T47D (cell line): ENCODE measurements around the gene EIF3J.

Source experiments
- DNase-seq, 2 experiments: peaks; one replicate each; pipeline versions ENCODE4 v3.0.0 to v3.0.0-alpha.2; 2011 to 2012; ENCODE audit warnings: low read depth in 1 of 2, low spot score in 1 of 2
- JUND ChIP-seq: IDR thresholded peaks from 2 replicates; pipeline ENCODE4 v1.6.1; 2012; ENCODE audit warnings: low read depth
- in situ Hi-C: cut with HindIII; loops from 2 replicates; pipeline ENCODE4 v1.10.0; 2016; ENCODE audit warnings: low sequenced_read_pairs, low pct_unique_long_range_greater_than_20kb

Gene EIF3J, protein sequence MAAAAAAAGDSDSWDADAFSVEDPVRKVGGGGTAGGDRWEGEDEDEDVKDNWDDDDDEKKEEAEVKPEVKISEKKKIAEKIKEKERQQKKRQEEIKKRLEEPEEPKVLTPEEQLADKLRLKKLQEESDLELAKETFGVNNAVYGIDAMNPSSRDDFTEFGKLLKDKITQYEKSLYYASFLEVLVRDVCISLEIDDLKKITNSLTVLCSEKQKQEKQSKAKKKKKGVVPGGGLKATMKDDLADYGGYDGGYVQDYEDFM

DNA sequence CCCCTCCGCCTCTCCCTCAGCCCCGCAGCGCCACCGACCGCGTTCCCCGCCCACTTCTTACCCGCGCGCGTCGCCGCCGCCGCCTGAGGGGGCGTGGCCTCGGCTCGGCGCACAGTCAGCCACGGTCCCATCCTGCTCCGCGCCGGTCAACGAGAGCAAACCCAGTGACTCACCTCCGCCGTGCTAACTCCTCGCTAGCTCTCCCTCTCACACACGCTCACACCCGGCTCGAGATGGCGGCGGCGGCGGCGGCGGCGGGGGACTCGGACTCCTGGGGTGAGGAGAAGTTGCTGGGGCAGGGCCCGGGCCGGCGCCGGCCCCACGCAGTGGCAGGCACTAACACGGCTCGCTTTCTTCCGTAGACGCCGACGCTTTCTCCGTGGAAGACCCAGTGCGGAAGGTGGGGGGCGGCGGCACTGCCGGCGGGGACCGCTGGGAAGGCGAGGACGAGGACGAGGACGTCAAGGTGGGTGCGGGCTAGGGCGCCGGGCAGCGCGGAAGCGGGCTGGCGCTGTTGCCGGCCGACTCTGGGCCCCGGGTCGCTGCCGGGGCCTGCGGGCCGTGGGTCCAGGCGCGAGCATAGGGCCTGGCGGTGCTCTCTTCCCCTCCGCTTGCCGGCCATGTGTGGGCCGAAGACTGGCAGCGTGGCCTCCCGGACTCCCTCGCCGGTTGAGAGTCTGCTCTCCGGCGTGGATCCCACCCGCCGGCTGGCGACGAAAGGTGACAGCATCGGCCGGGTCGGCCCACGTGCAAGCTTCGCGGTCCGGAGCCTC, at the start of gene EIF3J:
TSS of gene EIF3J (plus strand) at position 186 of the 773 bp plus-strand sequence. CDS start at position 234, 48 bp downstream.
- no peak for TF ChIP-seq JUND
- in situ Hi-C loops = no loop called here
- DNase-seq = peak; percentile 91 to 97

DNA sequence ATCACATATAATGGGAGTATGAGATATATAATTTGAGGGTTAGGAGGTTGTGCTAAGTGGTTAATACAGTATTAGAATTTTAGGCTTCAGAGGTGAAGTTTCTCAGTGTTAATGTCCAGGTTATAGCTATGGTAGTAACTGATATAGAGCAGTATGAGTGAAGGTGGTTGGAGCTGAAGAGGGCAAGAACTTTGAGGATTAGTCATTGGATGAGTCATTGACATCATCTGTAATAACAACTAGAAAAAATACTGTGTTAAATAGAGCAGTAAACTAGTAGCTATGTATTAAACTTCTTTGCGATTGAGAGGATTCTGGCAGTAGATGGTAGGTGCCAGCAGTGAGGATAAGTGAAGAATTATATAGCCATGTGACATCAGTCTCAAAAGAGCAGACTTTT, 47.5 kb upstream of the EIF3J start:
- DNase-seq = no peak
- in situ Hi-C loops = no loop called here
- TF ChIP-seq JUND = no peak

DNA sequence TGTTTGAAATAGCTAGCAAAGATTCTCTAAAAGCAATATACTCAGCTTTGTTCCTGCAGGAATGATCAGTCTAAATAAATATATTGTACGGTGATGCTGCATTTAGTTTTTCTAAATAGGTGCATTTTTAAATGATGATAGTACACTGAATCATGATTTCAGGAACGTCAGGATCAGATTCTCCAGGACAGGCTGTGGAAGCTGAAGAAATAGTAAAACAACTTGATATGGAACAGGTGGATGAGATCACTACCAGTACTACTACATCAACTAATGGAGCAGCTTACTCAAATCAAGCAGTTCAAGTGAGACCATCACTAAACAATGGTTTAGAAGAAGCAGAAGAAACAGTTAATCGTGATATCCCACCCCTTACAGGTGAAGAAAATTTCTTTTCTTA, 46.3 kb upstream of the EIF3J start:
- no peak for TF ChIP-seq JUND
- no peak for DNase-seq
- in situ Hi-C loops = no loop called here

DNA sequence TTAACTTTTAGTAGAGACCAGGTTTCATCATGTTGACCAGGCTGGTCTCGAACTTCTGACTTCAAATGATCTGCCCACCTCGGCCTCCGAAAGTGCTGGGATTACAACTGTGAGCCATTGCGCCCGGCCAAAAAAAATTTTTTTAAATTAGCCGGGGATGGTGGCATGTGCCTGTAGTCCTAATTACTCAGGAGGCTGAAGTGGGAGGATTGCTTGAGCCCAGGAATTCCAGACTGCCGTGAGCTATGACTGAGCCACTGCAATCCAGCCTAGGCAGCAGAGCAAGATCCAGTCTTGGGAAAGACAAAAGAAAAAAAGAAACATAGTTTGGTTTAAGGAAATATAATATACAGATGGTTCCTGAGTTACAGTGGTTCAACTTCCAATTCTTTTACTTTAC, 44.9 kb upstream of the EIF3J start:
- in situ Hi-C loops = no loop called here
- no peak for DNase-seq
- TF ChIP-seq JUND = no peak

- in situ Hi-C loops = no loop called here
- no peak for DNase-seq
- no peak for TF ChIP-seq JUND
Observed at GRCh38 chr15:44492672-44493071, 44.3 kb upstream of the EIF3J start.

- DNase-seq = no peak
- in situ Hi-C loops = no loop called here
- TF ChIP-seq JUND = no peak
Observed at GRCh38 chr15:44495562-44495961, 41.4 kb upstream of the EIF3J start.

GRCh38 chr15:44500555-44500954, 36.4 kb upstream of the EIF3J start:
- in situ Hi-C loops = no loop called here
- TF ChIP-seq JUND = no peak
- no peak for DNase-seq

GRCh38 chr15:44501768-44502366, 35.1 kb upstream of the EIF3J start:
- DNase-seq = peak; percentile 8 to 49
- no peak for TF ChIP-seq JUND
- in situ Hi-C loops = no loop called here

GRCh38 chr15:44516436-44516835, 20.5 kb upstream of the EIF3J start:
- in situ Hi-C loops = no loop called here
- no peak for DNase-seq
- TF ChIP-seq JUND = no peak

DNA sequence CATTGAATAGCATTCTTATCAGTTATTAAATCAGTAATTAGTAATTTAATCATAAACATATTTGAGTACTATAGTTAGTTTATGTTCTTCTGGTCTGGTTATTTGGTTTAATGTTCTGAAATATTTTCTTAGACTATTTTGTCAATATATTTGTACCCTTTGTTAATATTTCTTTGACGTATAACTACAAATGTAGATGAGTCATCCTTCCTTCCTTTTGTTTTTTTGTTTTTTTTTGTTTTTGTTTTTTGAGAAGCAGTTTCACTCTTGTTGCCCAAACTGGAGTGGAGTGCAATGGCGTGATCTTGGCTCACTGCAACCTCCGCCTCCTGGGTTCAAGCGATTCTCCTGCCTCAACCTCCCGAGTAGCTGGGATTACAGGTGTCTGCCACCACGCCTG, 17.4 kb upstream of the EIF3J start:
- no peak for DNase-seq
- in situ Hi-C loops = no loop called here

DNA sequence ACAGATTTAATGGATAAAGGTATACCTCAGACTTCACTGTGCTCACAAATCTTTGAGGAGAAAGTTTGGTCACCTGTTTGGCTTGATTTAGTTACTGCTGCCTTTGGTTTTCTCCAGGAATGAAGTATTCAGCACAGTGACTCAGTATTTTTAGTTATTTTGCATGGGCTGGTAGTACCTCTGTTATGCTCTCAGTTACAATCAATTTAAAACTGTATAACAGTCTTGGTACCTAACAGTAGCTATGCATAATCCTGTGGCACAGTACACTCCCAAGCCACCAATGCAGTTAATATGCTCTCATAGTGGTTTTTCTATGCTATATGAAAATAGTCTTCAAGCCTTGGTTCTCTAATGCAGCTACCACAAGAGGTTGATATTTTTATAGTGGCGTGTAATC, 11.9 kb upstream of the EIF3J start:
- no peak for DNase-seq

More for the DNA sequence above, 17.4 kb upstream of the EIF3J start:
- no peak for TF ChIP-seq JUND

GRCh38 chr15:44527241-44527640, 9.7 kb upstream of the EIF3J start:
- TF ChIP-seq JUND = no peak
- in situ Hi-C loops = no loop called here
- no peak for DNase-seq

More for the DNA sequence above, 11.9 kb upstream of the EIF3J start:
- in situ Hi-C loops = no loop called here
- no peak for TF ChIP-seq JUND
